ENCODE measurements around the gene NDUFS1.
"Not testable (repeated sequence)": the region's sequence is repeated elsewhere in the genome, so short reads cannot be mapped to it uniquely, and the experiment has no call there.

Gene NDUFS1

GRCh38 chr2:206159346-206160124, at the start of gene NDUFS1, which contains the start of gene EEF1B2:
NDUFS1 (minus strand) TSS chr2:206159444; CDS start chr2:206153678, 5,766 bp downstream.
EEF1B2 (plus strand) TSS chr2:206159895; CDS start chr2:206159980, 85 bp downstream.
- peak; percentile 97 for DNase-seq

- DNase-seq = no peak
Observed at GRCh38 chr2:206208900-206209299, 49.7 kb upstream of the NDUFS1 start.

- not testable (repeated sequence) for DNase-seq
Observed at GRCh38 chr2:206207316-206207715, 48.1 kb upstream of the NDUFS1 start.

GRCh38 chr2:206204710-206205109, 45.5 kb upstream of the NDUFS1 start:
- DNase-seq = no peak

GRCh38 chr2:206203331-206203730, 44.1 kb upstream of the NDUFS1 start:
- no peak for DNase-seq

- no peak for DNase-seq
Observed at GRCh38 chr2:206202446-206202845, 43.2 kb upstream of the NDUFS1 start.

- no peak for DNase-seq
Observed at GRCh38 chr2:206201075-206201848, 42.0 kb upstream of the NDUFS1 start.

GRCh38 chr2:206198677-206199076, 39.4 kb upstream of the NDUFS1 start:
- DNase-seq = no peak

GRCh38 chr2:206193671-206194357, 34.6 kb upstream of the NDUFS1 start:
- no peak for DNase-seq

- DNase-seq = no peak
Observed at GRCh38 chr2:206192157-206192556, 32.9 kb upstream of the NDUFS1 start.

- DNase-seq = no peak
Observed at GRCh38 chr2:206190689-206191088, 31.4 kb upstream of the NDUFS1 start.

- no peak for DNase-seq
Observed at GRCh38 chr2:206190111-206190510, 30.9 kb upstream of the NDUFS1 start.

- no peak for DNase-seq
Observed at GRCh38 chr2:206189691-206190090, 30.4 kb upstream of the NDUFS1 start.

- DNase-seq = not testable (repeated sequence)
Observed at GRCh38 chr2:206181526-206181925, 22.3 kb upstream of the NDUFS1 start.

GRCh38 chr2:206176901-206177300, 17.7 kb upstream of the NDUFS1 start:
- DNase-seq = no peak

- DNase-seq = no peak
Observed at GRCh38 chr2:206176121-206176520, 16.9 kb upstream of the NDUFS1 start.

- DNase-seq = no peak
Observed at GRCh38 chr2:206173147-206173546, 13.9 kb upstream of the NDUFS1 start.

GRCh38 chr2:206171624-206172397, 12.6 kb upstream of the NDUFS1 start:
- DNase-seq = not testable (repeated sequence)

- not testable (repeated sequence) for DNase-seq
Observed at GRCh38 chr2:206168230-206168629, 9.0 kb upstream of the NDUFS1 start.

- peak in 1 of 2 donors; percentile 53 for DNase-seq
Observed at GRCh38 chr2:206164261-206164862, 5.1 kb upstream of the NDUFS1 start.

GRCh38 chr2:206163251-206163880, 4.1 kb upstream of the NDUFS1 start:
- no peak for DNase-seq

- not testable (repeated sequence) for DNase-seq
Observed at GRCh38 chr2:206162401-206162800, 3.2 kb upstream of the NDUFS1 start.
